Stimulated activated CD4-positive, alpha-beta T cell treated with anti-CD3 and anti-CD28 coated beads, Interleukin-4, amount 100 ng/mL, for 24 hours (primary cell): ENCODE data around the gene EVI5.
"Not testable (repeated sequence)": the region's sequence is repeated elsewhere in the genome, so short reads cannot be mapped to it uniquely, and the experiment has no call there.

Experiments
- DNase-seq: peaks from one replicate; pipeline ENCODE4 v3.0.0-alpha.2; 2020

The EVI5 gene

GRCh38 chr1:92679980-92680379 lies 104.9 kb downstream of the EVI5 start:
- DNase-seq: no peak

- no peak for DNase-seq
These were observed 121.1 kb downstream of the EVI5 start for GRCh38 chr1:92663775-92664174.

- DNase-seq: no peak
These were observed 122.9 kb downstream of the EVI5 start for GRCh38 chr1:92662048-92662447.

GRCh38 chr1:92657701-92658100 lies 127.2 kb downstream of the EVI5 start:
- DNase-seq: no peak

GRCh38 chr1:92655197-92655801 lies 129.6 kb downstream of the EVI5 start:
- DNase-seq: no peak

- no peak for DNase-seq
These were observed 131.1 kb downstream of the EVI5 start for GRCh38 chr1:92653605-92654381.

GRCh38 chr1:92640686-92641085 lies 144.2 kb downstream of the EVI5 start:
- not testable (repeated sequence) for DNase-seq

GRCh38 chr1:92638498-92638897 lies 146.4 kb downstream of the EVI5 start:
- DNase-seq: no peak

GRCh38 chr1:92635203-92635602 lies 149.7 kb downstream of the EVI5 start:
- not testable (repeated sequence) for DNase-seq

- DNase-seq: no peak
These were observed 161.6 kb downstream of the EVI5 start for GRCh38 chr1:92623187-92623778.

- peak; percentile 27 for DNase-seq
These were observed 165.3 kb downstream of the EVI5 start for GRCh38 chr1:92619466-92620189.

- DNase-seq: no peak
These were observed 183.9 kb downstream of the EVI5 start for GRCh38 chr1:92601044-92601443.

- no peak for DNase-seq
These were observed 185.7 kb downstream of the EVI5 start for GRCh38 chr1:92599184-92599583.

GRCh38 chr1:92589361-92589760 lies 195.5 kb downstream of the EVI5 start:
- not testable (repeated sequence) for DNase-seq

- DNase-seq: peak; percentile 58
These were observed 197.5 kb downstream of the EVI5 start for GRCh38 chr1:92587445-92587844.

- no peak for DNase-seq
These were observed 199.1 kb downstream of the EVI5 start for GRCh38 chr1:92585831-92586230.

- not testable (repeated sequence) for DNase-seq
These were observed 200.1 kb downstream of the EVI5 start for GRCh38 chr1:92584810-92585209.

GRCh38 chr1:92583821-92584760 lies 200.8 kb downstream of the EVI5 start:
- no peak for DNase-seq

- DNase-seq: peak; percentile 18
These were observed 207.5 kb downstream of the EVI5 start for GRCh38 chr1:92577261-92577895.

- DNase-seq: no peak
These were observed 209.8 kb downstream of the EVI5 start for GRCh38 chr1:92575123-92575522.

GRCh38 chr1:92572520-92572919 lies 212.4 kb downstream of the EVI5 start:
- no peak for DNase-seq

- no peak for DNase-seq
These were observed 213.3 kb downstream of the EVI5 start for GRCh38 chr1:92571578-92571977.
